H1 (cell line): ENCODE results near the gene XPO6. TPM values are rescaled to one million over a fixed set of nuclear protein-coding genes. Genes with fewer than 3 reads are reported as not detected.

Source experiments
- CTCF ChIA-PET: fragments of 300-600 bp; sonication (Branson Sonifier 250); formaldehyde crosslinking; loops from one replicate; lab custom pipeline; 2021; ENCODE audit not compliant: partially characterized antibody; lab: Charles Lee
- POLR2A ChIA-PET: fragments of 300-600 bp; sonication (Branson Sonifier 250); formaldehyde crosslinking; loops from one replicate; lab custom pipeline; 2021; ENCODE audit warnings: inconsistent platforms; ENCODE audit not compliant: partially characterized antibody; lab: Charles Lee
- DNase-seq, 2 experiments: peaks; one replicate each; pipeline versions ENCODE4 v3.0.0 to v3.0.0-alpha.2; 2010 to 2022; ENCODE audit warnings: low spot score in 2 of 2, low read depth in 1 of 2, mixed read lengths in 1 of 2
- FAIRE-seq: peaks from 2 replicates; lab custom pipeline; 2011; peaks lifted over from hg19 to GRCh38; lab: Jason Lieb, UNC
- H2AFZ ChIP-seq: 2 replicates; pipeline ENCODE4 v1.8.1; 2012; ENCODE audit warnings: low read length, inconsistent platforms
- H2AK5ac ChIP-seq: 2 replicates; pipeline ENCODE4 v1.6.1; 2013; ENCODE audit warnings: low read depth, low read length
- H2BK120ac ChIP-seq: replicated peaks from 2 replicates; pipeline ENCODE3; 2013; ENCODE audit warnings: low read depth, low read length, inconsistent platforms
- H2BK12ac ChIP-seq: 2 replicates; pipeline ENCODE4 v1.6.1; 2013; ENCODE audit warnings: low read depth, low read length
- H2BK15ac ChIP-seq: 2 replicates; pipeline ENCODE4 v1.6.1; 2013; ENCODE audit warnings: low read length
- H2BK20ac ChIP-seq: 2 replicates; pipeline ENCODE4 v1.6.1; 2013; ENCODE audit warnings: low read length
- H2BK5ac ChIP-seq: 2 replicates; pipeline ENCODE4 v1.6.1; 2013; ENCODE audit warnings: low read depth, low read length
- H3K14ac ChIP-seq: 2 replicates; pipeline ENCODE4 v1.6.1; 2013; ENCODE audit warnings: inconsistent platforms; ENCODE audit not compliant: insufficient read length
- H3K18ac ChIP-seq: 2 replicates; pipeline ENCODE4 v1.6.1; 2013; ENCODE audit warnings: low read length; ENCODE audit errors: extremely low read depth
- H3K23ac ChIP-seq: 2 replicates; pipeline ENCODE4 v1.6.1; 2013; ENCODE audit warnings: inconsistent platforms; ENCODE audit not compliant: insufficient read length
- H3K23me2 ChIP-seq: 2 replicates; pipeline ENCODE4 v1.6.1; 2013; ENCODE audit warnings: low read depth, low read length
- H3K27ac ChIP-seq: 2 replicates; pipeline ENCODE4 v1.6.1; 2011; ENCODE audit warnings: low read depth, low read length, inconsistent platforms
- H3K27me3 ChIP-seq, 4 experiments: replicated peaks in 1 of 4; 1 replicate in 1 of 4; 2 replicates in 3 of 4; pipeline versions ENCODE4 v1.6.1 to v1.8.1; 2011 to 2013; ENCODE audit warnings: low read length in 3 of 4, mild to moderate bottlenecking in 3 of 4, inconsistent platforms in 2 of 4, mixed read lengths in 2 of 4, moderate library complexity in 1 of 4; ENCODE audit not compliant: control insufficient read depth in 3 of 4, insufficient read depth in 3 of 4; ENCODE audit errors: extremely low read depth in 1 of 4
- H3K36me3 ChIP-seq, 4 experiments: 2 replicates each; pipeline versions ENCODE4 v1.6.1 to v1.8.1; 2011 to 2013; ENCODE audit warnings: mild to moderate bottlenecking in 4 of 4, low read length in 3 of 4, moderate library complexity in 2 of 4, control low read depth in 1 of 4, inconsistent platforms in 1 of 4; ENCODE audit not compliant: insufficient read depth in 4 of 4, control insufficient read depth in 2 of 4
- H3K4ac ChIP-seq: replicated peaks from 2 replicates; pipeline ENCODE3; 2013; ENCODE audit warnings: low read length, low read depth, mixed read lengths, inconsistent platforms; ENCODE audit not compliant: insufficient read length
- H3K4me1 ChIP-seq, 4 experiments: replicated peaks in 1 of 4; 1 replicate in 1 of 4; 2 replicates in 3 of 4; pipeline versions ENCODE4 v1.6.1 to v1.8.1; 2011 to 2013; ENCODE audit warnings: low read length in 3 of 4, inconsistent platforms in 2 of 4, mixed read lengths in 1 of 4; ENCODE audit not compliant: insufficient read depth in 4 of 4, control insufficient read depth in 3 of 4
- H3K4me2 ChIP-seq, 2 experiments: 2 replicates each; pipeline versions ENCODE4 v1.6.1 to v1.8.1; 2011 to 2013; ENCODE audit warnings: low read depth in 2 of 2, low read length in 2 of 2, control low read depth in 1 of 2, inconsistent platforms in 1 of 2, mild to moderate bottlenecking in 1 of 2; ENCODE audit not compliant: insufficient read depth in 1 of 2
- H3K4me3 ChIP-seq, 4 experiments: fragments of 200-600, 300-600 bp in 1 of 4; sonication (generic), shearing (Covaris generic), sonication (Bioruptor Twin) in 1 of 4; 2 replicates each; pipeline versions ENCODE4 v1.5.1 to v1.8.1; 2011 to 2016; ENCODE audit warnings: low read length in 4 of 4, low read depth in 3 of 4, control low read depth in 2 of 4, inconsistent platforms in 2 of 4, mild to moderate bottlenecking in 2 of 4, mixed read lengths in 1 of 4, moderate library complexity in 1 of 4; ENCODE audit not compliant: insufficient read depth in 2 of 4; ENCODE audit errors: extremely low read depth in 1 of 4
- H3K56ac ChIP-seq: replicated peaks from 2 replicates; pipeline ENCODE3; 2013; ENCODE audit warnings: low read depth, mild to moderate bottlenecking, mixed read lengths, low read length, inconsistent platforms; ENCODE audit not compliant: insufficient read length
- H3K79me1 ChIP-seq: 2 replicates; pipeline ENCODE4 v1.6.1; 2013; ENCODE audit warnings: low read depth, low read length, control low read depth
- H3K79me2 ChIP-seq, 2 experiments: 2 replicates each; pipeline versions ENCODE4 v1.6.1 to v1.8.1; 2012 to 2013; ENCODE audit warnings: low read length in 2 of 2, mild to moderate bottlenecking in 2 of 2, inconsistent platforms in 1 of 2; ENCODE audit not compliant: insufficient read depth in 2 of 2, control insufficient read depth in 1 of 2
- H3K9ac ChIP-seq, 4 experiments: replicated peaks in 1 of 4; 1 replicate in 1 of 4; 2 replicates in 3 of 4; pipeline versions ENCODE4 v1.6.1 to v1.8.1; 2011 to 2013; ENCODE audit warnings: low read depth in 3 of 4, low read length in 3 of 4, control low read depth in 2 of 4, mild to moderate bottlenecking in 2 of 4, moderate library complexity in 2 of 4, inconsistent platforms in 1 of 4; ENCODE audit errors: extremely low read depth in 1 of 4
- H3K9me3 ChIP-seq, 2 experiments: 2 replicates each; pipeline versions ENCODE4 v1.6.1 to v1.8.1; 2012 to 2013; ENCODE audit warnings: mild to moderate bottlenecking in 2 of 2, moderate library complexity in 2 of 2, control low read depth in 1 of 2, inconsistent platforms in 1 of 2, low read depth in 1 of 2, low read length in 1 of 2, mixed read lengths in 1 of 2; ENCODE audit not compliant: insufficient read depth in 2 of 2
- H4K20me1 ChIP-seq, 2 experiments: replicated peaks in 1 of 2; 2 replicates each; pipeline versions ENCODE3 to v1.8.1; 2011 to 2013; ENCODE audit warnings: inconsistent platforms in 2 of 2, low read length in 2 of 2, mild to moderate bottlenecking in 1 of 2; ENCODE audit not compliant: insufficient read depth in 2 of 2, control insufficient read depth in 1 of 2
- H4K5ac ChIP-seq: 2 replicates; pipeline ENCODE4 v1.6.1; 2013; ENCODE audit warnings: low read length, low read depth, mixed read lengths, inconsistent platforms; ENCODE audit not compliant: insufficient read length
- H4K8ac ChIP-seq: 2 replicates; pipeline ENCODE4 v1.8.0; 2013; ENCODE audit warnings: mild to moderate bottlenecking, moderate library complexity, low read length, inconsistent platforms; ENCODE audit not compliant: insufficient read depth; ENCODE audit errors: extremely low read depth
- H4K91ac ChIP-seq: replicated peaks from 2 replicates; pipeline ENCODE3; 2013; ENCODE audit warnings: low read length, mixed read lengths, inconsistent platforms; ENCODE audit not compliant: insufficient read length
- ATF2 ChIP-seq: IDR thresholded peaks from 2 replicates; pipeline ENCODE4 v1.6.1; 2012; ENCODE audit warnings: low read length, inconsistent platforms
- WGBS, 2 experiments: shearing (Covaris generic) in 1 of 2; methylation state at CpG; one replicate each; pipeline versions ENCODE4 v1.1.6 to v1.1.7; 2013 to 2015; ENCODE audit warnings: low lambda C conversion rate in 2 of 2, mixed read lengths in 2 of 2, inconsistent platforms in 1 of 2, low coverage in 1 of 2, missing lambda C conversion rate in 1 of 2; ENCODE audit not compliant: insufficient replicate concordance in 2 of 2, insufficient coverage in 1 of 2, insufficient read length in 1 of 2; ENCODE audit errors: extremely low coverage in 1 of 2, missing lambda C conversion rate in 1 of 2; 5-methylcytosine and 5-hydroxymethylcytosine counted together
- polyA plus RNA-seq, 7 experiments: library from polyadenylated mRNA; depleted of rRNA in 3 of 7; stranded (reverse) in 5 of 7; unstranded in 2 of 7; fragments of >200 nt in 5 of 7; fragments of 200-250 nt in 2 of 7; gene quantifications; 1 replicate in 5 of 7; 2 replicates in 1 of 7; 4 replicates in 1 of 7; pipeline versions ENCODE4 v1.2.1 to v1.2.3, GENCODE V29; 2011 to 2013; ENCODE audit warnings: missing spikeins in 2 of 7, mixed read lengths in 2 of 7
- total RNA-seq: library from RNA; stranded (reverse); fragmentation: NEBNext Ultra II Directional; extraction: Animal tissue kit (Norgen Biotek cat#: 25700); gene quantifications from 2 replicates; pipeline ENCODE4 v1.2.1, GENCODE V29; 2021

The XPO6 gene
- total and polyA plus RNA-seq, 2 of the 8 experiments (the other 6 are each of a cell fraction or from before 2014, with no cell fraction given), result 152 to 254 TPM

- H3K4me2 ChIP-seq, result no peak overlapping the region
- H2AFZ ChIP-seq, result no peak overlapping the region
- no peak overlapping the region for H3K4ac ChIP-seq
- no peak overlapping the region for H3K23ac ChIP-seq
- H4K20me1 ChIP-seq, result peaks cover 14 to 18% of the 10 kb centered on the region in 2 experiments
- POLR2A ChIA-PET, result interaction anchor here (1.1 kb wide), 1 partner anchor 9 kb away, joined by 3 read pairs; no protein-coding TSS in a partner anchor
- no peak overlapping the region for H4K5ac ChIP-seq
- no peaks in the 10 kb centered on the region for H3K27me3 ChIP-seq
- 96% methylated on average over 5 of the region's 5 CpGs; no CpG with 5 or more reads in 1 of the 2 experiments for WGBS, 2 experiments
- FAIRE-seq, result no peak
- no peak overlapping the region for H2BK120ac ChIP-seq
- peaks cover 0 to 29% (median 18%) of the 10 kb centered on the region in 4 experiments; a peak in 7 of 8 replicates for H3K36me3 ChIP-seq
- H3K18ac ChIP-seq, result no peak overlapping the region
- no peak overlapping the region for H4K91ac ChIP-seq
- H3K23me2 ChIP-seq, result no peaks in the 10 kb centered on the region
- no peak overlapping the region for H3K9ac ChIP-seq
- H3K4me3 ChIP-seq, result no peak overlapping the region
- H3K4me1 ChIP-seq, result no peaks in the 10 kb centered on the region
- H3K27ac ChIP-seq, result no peak overlapping the region; the same call in 1 of the 2 replicates
- H2BK12ac ChIP-seq, result no peak overlapping the region
- TF ChIP-seq ATF2, result no peak
- TF ChIP-seq, all 59 proteins: peak for 0
- Histone ChIP-seq H4K8ac (no peak overlapping the region), H3K79me1 (peaks cover 23% of the 10 kb centered on the region), H2BK5ac (no peak overlapping the region), H2BK15ac (no peak overlapping the region), H2AK5ac (no peak overlapping the region), H3K9me3 (no peaks in the 10 kb centered on the region), H2BK20ac (no peak overlapping the region), H3K79me2 (peaks cover 19 to 90% of the 10 kb centered on the region in 2 experiments), H3K14ac (no peak overlapping the region), H3K56ac (no peak overlapping the region)
- DNase-seq, result no peak
- CTCF ChIA-PET, result interaction anchor here (0.6 to 1.7 kb wide), 2 partner anchors 18 to 686 kb away, joined by 3 to 5 read pairs; no protein-coding TSS in a partner anchor
These were observed 11.1 kb downstream of the XPO6 start for GRCh38 chr16:28200661-28201060.
